HepG2 (cell line): Measurements from ENCODE around the gene GNB3. TPM values are rescaled to one million over a fixed set of nuclear protein-coding genes. Genes with fewer than 3 reads are reported as not detected.

ENCODE experiments used
- ARNTL ChIP-seq: sonication (generic); formaldehyde crosslinking; IDR thresholded peaks from 2 replicates; pipeline ENCODE4 v1.4.0; 2020; ENCODE audit warnings: mild to moderate bottlenecking, missing genetic modification reagents
- CAMTA2 ChIP-seq: sonication (generic); formaldehyde crosslinking; IDR thresholded peaks from 2 replicates; pipeline ENCODE4 v1.4.0; 2020; ENCODE audit warnings: mild to moderate bottlenecking, missing genetic modification reagents, borderline replicate concordance
- NFYC ChIP-seq: IDR thresholded peaks from 2 replicates; pipeline ENCODE4 v1.6.1; 2016; ENCODE audit warnings: missing genetic modification reagents, missing compliant biosample characterization
- REPIN1 ChIP-seq: sonication (generic); formaldehyde crosslinking; IDR thresholded peaks from 2 replicates; pipeline ENCODE4 v1.8.0; 2022; ENCODE audit warnings: missing genetic modification reagents, low read depth, mild to moderate bottlenecking, borderline replicate concordance
- polyA plus RNA-seq, 8 experiments: library from polyadenylated mRNA; depleted of rRNA in 3 of 8; stranded (reverse) in 7 of 8; unstranded in 1 of 8; fragments of >200 nt; fragmentation: Illumina TruSeq in 4 of 8; extraction: Trizol in 4 of 8; gene quantifications; 2 replicates each; pipeline versions ENCODE4 v1.2.1 to v1.2.3, GENCODE V29; 2011 to 2016; ENCODE audit warnings: low read depth in 4 of 8, missing spikeins in 1 of 8, mixed read lengths in 1 of 8; ENCODE audit not compliant: insufficient read depth in 1 of 8
- total RNA-seq, 5 experiments: library from RNA; depleted of rRNA; stranded (reverse); fragments of >200 nt; fragmentation: Illumina TruSeq; extraction: Trizol; gene quantifications; 2 replicates each; pipeline ENCODE4 v1.2.3, GENCODE V29; 2016; ENCODE audit warnings: low read depth in 1 of 5
- TF ChIP-seq, protein P1 (sequence below): sonication (generic); formaldehyde crosslinking; IDR thresholded peaks from 2 replicates; pipeline ENCODE4 v1.4.0; 2020; ENCODE audit warnings: missing genetic modification reagents, borderline replicate concordance
- TF ChIP-seq, protein P2 (sequence below): sonication (generic); formaldehyde crosslinking; conservative IDR thresholded peaks from 2 replicates; pipeline ENCODE4 v1.8.1; 2023; ENCODE audit warnings: missing genetic modification reagents
- TF ChIP-seq, protein P3 (sequence below): sonication (generic); formaldehyde crosslinking; IDR thresholded peaks from 2 replicates; pipeline ENCODE4 v1.5.1; 2020; ENCODE audit warnings: missing genetic modification reagents, mild to moderate bottlenecking, borderline replicate concordance
- TF ChIP-seq, protein P4 (sequence below), 2 experiments: sonication (generic) in 1 of 2; formaldehyde crosslinking in 1 of 2; IDR thresholded peaks; 2 replicates each; pipeline versions ENCODE4 v1.4.0 to v1.6.1; 2016 to 2020; ENCODE audit warnings: borderline replicate concordance in 1 of 2, low read depth in 1 of 2, mild to moderate bottlenecking in 1 of 2, missing genetic modification reagents in 1 of 2
- TF ChIP-seq, protein P5 (sequence below): sonication (generic); formaldehyde crosslinking; IDR thresholded peaks from 2 replicates; pipeline ENCODE4 v1.4.0; 2020; ENCODE audit warnings: missing genetic modification reagents, borderline replicate concordance

GNB3 gene
- total and polyA plus RNA-seq, 2 of the 13 experiments (the other 11 are each of a cell fraction or from before 2014, with no cell fraction given), result 1.3 to 3.6 TPM

DNA sequence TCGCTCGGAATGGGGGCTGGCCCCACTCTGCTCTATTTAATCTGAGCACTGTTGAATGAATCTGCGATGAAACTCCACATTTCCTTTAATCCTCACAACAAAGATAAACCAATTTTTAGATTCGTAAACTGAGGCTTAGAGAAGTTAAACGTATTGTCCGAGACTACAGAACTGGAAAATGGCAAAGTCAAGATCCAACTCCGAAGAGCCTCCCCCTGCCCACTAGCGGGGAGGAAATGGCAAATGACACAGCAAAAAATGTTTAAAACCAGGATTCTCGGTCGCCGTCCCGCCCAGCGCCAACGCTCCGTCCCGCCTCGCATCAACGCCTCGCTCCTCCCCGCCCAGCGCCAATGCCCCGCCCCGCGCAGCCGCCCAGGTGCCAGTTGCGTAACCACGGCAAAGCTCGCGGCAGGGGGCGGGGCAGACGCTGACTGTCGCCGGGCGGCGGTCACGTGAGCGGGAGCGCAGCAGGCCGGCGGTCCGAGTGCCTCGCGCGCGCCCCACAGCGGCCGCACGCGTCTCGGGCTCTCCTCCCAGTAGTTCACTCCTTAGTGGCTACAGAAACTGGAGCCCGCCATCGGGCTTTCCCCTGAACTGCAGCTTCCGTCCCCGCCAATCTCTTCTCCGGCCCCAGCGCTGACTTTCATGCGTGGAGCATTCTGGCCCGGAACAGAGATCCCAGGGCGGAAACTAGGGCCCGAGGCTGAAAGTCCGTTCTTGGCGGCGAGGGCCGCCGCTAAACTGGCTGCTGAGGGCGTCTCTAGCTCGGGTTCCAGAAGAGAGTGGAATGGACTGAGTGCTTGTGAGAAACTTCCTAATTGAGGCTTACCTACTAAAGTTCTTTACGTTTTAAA is 50.3 kb downstream of the GNB3 start (continued):
- TF ChIP-seq, protein P1, sequence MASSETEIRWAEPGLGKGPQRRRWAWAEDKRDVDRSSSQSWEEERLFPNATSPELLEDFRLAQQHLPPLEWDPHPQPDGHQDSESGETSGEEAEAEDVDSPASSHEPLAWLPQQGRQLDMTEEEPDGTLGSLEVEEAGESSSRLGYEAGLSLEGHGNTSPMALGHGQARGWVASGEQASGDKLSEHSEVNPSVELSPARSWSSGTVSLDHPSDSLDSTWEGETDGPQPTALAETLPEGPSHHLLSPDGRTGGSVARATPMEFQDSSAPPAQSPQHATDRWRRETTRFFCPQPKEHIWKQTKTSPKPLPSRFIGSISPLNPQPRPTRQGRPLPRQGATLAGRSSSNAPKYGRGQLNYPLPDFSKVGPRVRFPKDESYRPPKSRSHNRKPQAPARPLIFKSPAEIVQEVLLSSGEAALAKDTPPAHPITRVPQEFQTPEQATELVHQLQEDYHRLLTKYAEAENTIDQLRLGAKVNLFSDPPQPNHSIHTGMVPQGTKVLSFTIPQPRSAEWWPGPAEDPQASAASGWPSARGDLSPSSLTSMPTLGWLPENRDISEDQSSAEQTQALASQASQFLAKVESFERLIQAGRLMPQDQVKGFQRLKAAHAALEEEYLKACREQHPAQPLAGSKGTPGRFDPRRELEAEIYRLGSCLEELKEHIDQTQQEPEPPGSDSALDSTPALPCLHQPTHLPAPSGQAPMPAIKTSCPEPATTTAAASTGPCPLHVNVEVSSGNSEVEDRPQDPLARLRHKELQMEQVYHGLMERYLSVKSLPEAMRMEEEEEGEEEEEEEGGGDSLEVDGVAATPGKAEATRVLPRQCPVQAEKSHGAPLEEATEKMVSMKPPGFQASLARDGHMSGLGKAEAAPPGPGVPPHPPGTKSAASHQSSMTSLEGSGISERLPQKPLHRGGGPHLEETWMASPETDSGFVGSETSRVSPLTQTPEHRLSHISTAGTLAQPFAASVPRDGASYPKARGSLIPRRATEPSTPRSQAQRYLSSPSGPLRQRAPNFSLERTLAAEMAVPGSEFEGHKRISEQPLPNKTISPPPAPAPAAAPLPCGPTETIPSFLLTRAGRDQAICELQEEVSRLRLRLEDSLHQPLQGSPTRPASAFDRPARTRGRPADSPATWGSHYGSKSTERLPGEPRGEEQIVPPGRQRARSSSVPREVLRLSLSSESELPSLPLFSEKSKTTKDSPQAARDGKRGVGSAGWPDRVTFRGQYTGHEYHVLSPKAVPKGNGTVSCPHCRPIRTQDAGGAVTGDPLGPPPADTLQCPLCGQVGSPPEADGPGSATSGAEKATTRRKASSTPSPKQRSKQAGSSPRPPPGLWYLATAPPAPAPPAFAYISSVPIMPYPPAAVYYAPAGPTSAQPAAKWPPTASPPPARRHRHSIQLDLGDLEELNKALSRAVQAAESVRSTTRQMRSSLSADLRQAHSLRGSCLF (CRISPR knock-in tag), result no peak
- TF ChIP-seq ARNTL (peak; percentile 97), CAMTA2 (no peak), NFYC (CRISPR knock-in tag) (no peak), REPIN1 (CRISPR knock-in tag) (peak; percentile 79)
- TF ChIP-seq, protein P2, sequence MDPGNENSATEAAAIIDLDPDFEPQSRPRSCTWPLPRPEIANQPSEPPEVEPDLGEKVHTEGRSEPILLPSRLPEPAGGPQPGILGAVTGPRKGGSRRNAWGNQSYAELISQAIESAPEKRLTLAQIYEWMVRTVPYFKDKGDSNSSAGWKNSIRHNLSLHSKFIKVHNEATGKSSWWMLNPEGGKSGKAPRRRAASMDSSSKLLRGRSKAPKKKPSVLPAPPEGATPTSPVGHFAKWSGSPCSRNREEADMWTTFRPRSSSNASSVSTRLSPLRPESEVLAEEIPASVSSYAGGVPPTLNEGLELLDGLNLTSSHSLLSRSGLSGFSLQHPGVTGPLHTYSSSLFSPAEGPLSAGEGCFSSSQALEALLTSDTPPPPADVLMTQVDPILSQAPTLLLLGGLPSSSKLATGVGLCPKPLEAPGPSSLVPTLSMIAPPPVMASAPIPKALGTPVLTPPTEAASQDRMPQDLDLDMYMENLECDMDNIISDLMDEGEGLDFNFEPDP (CRISPR knock-in tag), result no peak
- TF ChIP-seq, protein P3, sequence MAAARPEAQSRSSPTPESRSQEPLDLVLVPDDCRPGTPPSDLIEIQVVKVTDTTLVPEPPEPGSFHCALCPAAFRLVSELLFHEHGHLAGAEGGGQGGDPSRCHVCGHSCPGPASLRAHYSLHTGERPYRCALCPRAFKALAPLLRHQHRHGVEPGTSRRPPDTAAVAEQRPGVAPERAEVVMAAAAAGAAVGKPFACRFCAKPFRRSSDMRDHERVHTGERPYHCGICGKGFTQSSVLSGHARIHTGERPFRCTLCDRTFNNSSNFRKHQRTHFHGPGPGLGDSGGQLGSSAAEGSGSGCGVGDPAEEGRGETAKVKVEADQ (CRISPR knock-in tag), result peak; percentile 86
- TF ChIP-seq, protein P4, sequence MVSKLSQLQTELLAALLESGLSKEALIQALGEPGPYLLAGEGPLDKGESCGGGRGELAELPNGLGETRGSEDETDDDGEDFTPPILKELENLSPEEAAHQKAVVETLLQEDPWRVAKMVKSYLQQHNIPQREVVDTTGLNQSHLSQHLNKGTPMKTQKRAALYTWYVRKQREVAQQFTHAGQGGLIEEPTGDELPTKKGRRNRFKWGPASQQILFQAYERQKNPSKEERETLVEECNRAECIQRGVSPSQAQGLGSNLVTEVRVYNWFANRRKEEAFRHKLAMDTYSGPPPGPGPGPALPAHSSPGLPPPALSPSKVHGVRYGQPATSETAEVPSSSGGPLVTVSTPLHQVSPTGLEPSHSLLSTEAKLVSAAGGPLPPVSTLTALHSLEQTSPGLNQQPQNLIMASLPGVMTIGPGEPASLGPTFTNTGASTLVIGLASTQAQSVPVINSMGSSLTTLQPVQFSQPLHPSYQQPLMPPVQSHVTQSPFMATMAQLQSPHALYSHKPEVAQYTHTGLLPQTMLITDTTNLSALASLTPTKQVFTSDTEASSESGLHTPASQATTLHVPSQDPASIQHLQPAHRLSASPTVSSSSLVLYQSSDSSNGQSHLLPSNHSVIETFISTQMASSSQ (IDR thresholded peaks at IDR 0.05; ENCODE audit: low read depth), result peak; percentile 47; the same call in 1 of the 2 replicates
- TF ChIP-seq, protein P4 (CRISPR knock-in tag; IDR thresholded peaks at IDR 0.05; ENCODE audit: borderline replicate concordance), result peak; percentile 90
- TF ChIP-seq, protein P5, sequence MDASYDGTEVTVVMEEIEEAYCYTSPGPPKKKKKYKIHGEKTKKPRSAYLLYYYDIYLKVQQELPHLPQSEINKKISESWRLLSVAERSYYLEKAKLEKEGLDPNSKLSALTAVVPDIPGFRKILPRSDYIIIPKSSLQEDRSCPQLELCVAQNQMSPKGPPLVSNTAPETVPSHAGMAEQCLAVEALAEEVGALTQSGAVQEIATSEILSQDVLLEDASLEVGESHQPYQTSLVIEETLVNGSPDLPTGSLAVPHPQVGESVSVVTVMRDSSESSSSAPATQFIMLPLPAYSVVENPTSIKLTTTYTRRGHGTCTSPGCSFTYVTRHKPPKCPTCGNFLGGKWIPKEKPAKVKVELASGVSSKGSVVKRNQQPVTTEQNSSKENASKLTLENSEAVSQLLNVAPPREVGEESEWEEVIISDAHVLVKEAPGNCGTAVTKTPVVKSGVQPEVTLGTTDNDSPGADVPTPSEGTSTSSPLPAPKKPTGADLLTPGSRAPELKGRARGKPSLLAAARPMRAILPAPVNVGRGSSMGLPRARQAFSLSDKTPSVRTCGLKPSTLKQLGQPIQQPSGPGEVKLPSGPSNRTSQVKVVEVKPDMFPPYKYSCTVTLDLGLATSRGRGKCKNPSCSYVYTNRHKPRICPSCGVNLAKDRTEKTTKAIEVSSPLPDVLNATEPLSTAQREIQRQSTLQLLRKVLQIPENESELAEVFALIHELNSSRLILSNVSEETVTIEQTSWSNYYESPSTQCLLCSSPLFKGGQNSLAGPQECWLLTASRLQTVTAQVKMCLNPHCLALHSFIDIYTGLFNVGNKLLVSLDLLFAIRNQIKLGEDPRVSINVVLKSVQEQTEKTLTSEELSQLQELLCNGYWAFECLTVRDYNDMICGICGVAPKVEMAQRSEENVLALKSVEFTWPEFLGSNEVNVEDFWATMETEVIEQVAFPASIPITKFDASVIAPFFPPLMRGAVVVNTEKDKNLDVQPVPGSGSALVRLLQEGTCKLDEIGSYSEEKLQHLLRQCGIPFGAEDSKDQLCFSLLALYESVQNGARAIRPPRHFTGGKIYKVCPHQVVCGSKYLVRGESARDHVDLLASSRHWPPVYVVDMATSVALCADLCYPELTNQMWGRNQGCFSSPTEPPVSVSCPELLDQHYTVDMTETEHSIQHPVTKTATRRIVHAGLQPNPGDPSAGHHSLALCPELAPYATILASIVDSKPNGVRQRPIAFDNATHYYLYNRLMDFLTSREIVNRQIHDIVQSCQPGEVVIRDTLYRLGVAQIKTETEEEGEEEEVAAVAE, result no peak
